Measurements from ENCODE around the gene LRBA. TPM values are rescaled to one million over a fixed set of nuclear protein-coding genes. Genes with fewer than 3 reads are reported as not detected.

The LRBA gene
- total and polyA plus RNA-seq, 3 donors from 2014 or later, result 24.6 to 61.1 (median 60.8) TPM

DNA sequence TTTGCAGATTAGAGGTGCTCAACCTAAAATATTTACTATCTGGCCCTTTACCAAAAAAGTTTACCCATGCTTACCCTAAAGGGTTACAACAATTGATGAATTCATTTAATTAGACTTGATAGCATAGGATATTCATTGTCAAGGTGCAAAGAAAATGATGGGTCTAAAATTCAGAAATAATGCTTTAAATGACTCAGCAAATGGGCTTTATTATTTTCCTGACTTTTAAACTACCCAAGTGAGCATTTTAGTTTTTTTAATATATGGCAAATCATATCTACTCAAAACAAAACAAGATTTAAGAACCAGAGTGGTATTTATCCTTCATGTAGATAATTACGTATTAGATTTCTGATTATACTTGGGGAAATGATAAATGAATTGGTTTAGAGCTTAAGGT, 701.1 kb downstream of the LRBA start:
- Histone ChIP-seq H3K4me3 (no peak overlapping the region), H3K27me3 (no peaks in the 10 kb centered on the region), H3K36me3 (ENCODE audit: low read depth, missing control alignments) (no peaks in the 10 kb centered on the region), H3K9me3 (no peaks in the 10 kb centered on the region), H3K27ac (no peak overlapping the region), H3K4me1 (no peaks in the 10 kb centered on the region)
- intact Hi-C loops (cut with DNase I; ENCODE audit: low total_unique reads), result no loop called here
- no peak for DNase-seq
- TF ChIP-seq, protein P1, sequence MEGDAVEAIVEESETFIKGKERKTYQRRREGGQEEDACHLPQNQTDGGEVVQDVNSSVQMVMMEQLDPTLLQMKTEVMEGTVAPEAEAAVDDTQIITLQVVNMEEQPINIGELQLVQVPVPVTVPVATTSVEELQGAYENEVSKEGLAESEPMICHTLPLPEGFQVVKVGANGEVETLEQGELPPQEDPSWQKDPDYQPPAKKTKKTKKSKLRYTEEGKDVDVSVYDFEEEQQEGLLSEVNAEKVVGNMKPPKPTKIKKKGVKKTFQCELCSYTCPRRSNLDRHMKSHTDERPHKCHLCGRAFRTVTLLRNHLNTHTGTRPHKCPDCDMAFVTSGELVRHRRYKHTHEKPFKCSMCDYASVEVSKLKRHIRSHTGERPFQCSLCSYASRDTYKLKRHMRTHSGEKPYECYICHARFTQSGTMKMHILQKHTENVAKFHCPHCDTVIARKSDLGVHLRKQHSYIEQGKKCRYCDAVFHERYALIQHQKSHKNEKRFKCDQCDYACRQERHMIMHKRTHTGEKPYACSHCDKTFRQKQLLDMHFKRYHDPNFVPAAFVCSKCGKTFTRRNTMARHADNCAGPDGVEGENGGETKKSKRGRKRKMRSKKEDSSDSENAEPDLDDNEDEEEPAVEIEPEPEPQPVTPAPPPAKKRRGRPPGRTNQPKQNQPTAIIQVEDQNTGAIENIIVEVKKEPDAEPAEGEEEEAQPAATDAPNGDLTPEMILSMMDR (IDR thresholded peaks at IDR 0.05), result no peak
- TF ChIP-seq POLR2A (IDR thresholded peaks at IDR 0.05), result no peak
- WGBS, 2 donors, result 91 to 95% methylated on average over 1 of the region's 1 CpG

DNA sequence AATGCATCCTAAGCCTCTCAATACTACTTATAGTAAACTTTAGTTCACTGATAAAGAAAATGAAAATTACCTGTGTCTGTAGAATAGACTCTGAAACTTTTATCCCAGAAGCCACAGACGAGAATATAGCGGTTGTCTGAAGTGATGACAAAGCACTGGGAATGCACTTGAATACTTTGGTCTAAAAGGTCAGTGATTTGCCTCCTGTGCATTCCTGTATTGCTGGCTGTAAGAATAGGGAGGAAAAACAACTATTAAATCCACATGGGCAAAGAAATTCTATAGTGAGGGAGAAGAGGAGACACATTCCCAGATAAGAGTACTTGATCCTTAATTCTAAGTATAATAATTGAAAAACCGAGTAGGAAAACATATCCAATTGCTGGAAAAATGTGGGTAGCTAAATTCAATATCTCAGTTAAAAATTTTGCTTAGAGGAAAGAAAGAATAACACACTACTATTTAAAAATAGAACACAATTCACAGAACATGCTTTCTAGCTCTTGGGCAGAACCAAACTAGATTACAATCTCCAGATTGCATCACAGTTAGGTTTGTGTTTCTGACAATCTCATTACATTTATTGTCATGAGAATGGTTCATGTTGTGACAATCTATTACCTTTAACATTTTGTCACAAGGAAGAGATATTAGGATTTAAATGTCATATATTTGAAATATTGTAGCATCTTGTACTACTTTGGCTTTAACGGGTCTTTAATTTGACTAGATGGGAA, 704.8 kb downstream of the LRBA start:
- H3K4me1 ChIP-seq, result no peaks in the 10 kb centered on the region
- H3K36me3 ChIP-seq (ENCODE audit: low read depth, missing control alignments), result no peaks in the 10 kb centered on the region
- H3K9me3 ChIP-seq, result no peaks in the 10 kb centered on the region
- no peak overlapping the region for H3K4me3 ChIP-seq
- no peak overlapping the region for H3K27ac ChIP-seq
- no peak for DNase-seq
- TF ChIP-seq, protein P1 (IDR thresholded peaks at IDR 0.05), result no peak
- no peak for TF ChIP-seq POLR2A (IDR thresholded peaks at IDR 0.05)
- 75 to 81% methylated on average over 4 of the region's 4 CpGs for WGBS, 2 donors
- intact Hi-C loops (cut with DNase I; ENCODE audit: low total_unique reads), result no loop called here
- H3K27me3 ChIP-seq, result no peaks in the 10 kb centered on the region

DNA sequence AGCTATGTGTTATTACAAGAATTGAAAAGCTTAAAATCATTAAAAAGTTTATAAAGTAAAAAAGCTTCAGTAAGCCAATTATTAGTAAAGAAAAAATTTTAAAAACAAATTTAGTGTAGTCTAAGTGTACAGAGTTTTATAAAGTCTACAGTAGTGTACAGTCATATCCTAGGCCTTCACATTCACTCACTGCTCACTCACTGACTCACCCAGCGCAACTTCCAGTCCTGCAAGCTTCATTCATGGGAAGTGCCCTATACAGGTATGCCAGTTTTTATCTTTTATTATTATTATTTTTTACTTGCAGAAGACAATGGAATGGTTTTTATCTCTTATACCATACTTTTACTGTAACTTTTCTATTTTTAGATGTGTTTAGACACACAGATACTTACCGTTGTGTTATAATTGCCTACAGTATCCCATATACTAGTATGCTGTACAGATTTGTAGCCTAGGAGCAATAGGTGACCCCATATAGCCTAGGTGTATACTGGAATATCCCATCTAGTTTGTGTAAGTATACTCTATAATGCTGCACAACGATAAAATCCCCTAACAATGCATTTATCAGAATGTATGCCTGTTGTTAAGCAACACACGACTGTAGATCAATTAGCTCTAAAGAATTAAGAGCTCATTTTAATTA, 706.1 kb downstream of the LRBA start:
- H3K27me3 ChIP-seq, result no peaks in the 10 kb centered on the region
- DNase-seq, result no peak
- intact Hi-C loops (cut with DNase I; ENCODE audit: low total_unique reads), result no loop called here
- no peaks in the 10 kb centered on the region for H3K36me3 ChIP-seq (ENCODE audit: low read depth, missing control alignments)
- TF ChIP-seq, protein P1 (IDR thresholded peaks at IDR 0.05), result no peak
- TF ChIP-seq POLR2A (IDR thresholded peaks at IDR 0.05), result no peak
- no peak overlapping the region for H3K4me3 ChIP-seq
- H3K27ac ChIP-seq, result no peak overlapping the region
- H3K9me3 ChIP-seq, result no peaks in the 10 kb centered on the region
- WGBS, 2 donors, result 92 to 98% methylated on average over 4 of the region's 4 CpGs
- H3K4me1 ChIP-seq, result no peaks in the 10 kb centered on the region

DNA sequence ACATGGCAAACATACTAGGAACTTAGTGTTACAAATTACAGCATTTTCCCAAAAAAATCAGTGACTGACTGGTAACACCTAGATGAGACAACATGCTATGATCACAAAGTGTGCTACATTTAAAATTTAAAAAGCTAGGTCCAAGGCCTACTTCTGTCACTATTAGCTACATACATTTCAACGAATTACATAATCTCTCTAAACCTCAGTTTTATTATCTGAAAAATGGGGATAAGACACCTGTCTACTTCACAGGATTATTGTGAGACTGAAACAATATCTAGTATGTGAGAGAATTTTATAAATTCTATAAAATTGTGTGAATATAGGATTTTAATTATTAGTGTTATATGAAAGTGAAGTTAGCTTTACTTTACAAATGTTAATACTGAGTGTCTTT, 708.4 kb downstream of the LRBA start:
- H3K27me3 ChIP-seq, result no peaks in the 10 kb centered on the region
- H3K27ac ChIP-seq, result no peak overlapping the region
- no peak overlapping the region for H3K4me3 ChIP-seq
- no peaks in the 10 kb centered on the region for H3K4me1 ChIP-seq
- TF ChIP-seq POLR2A (IDR thresholded peaks at IDR 0.05), result no peak
- TF ChIP-seq, protein P1 (IDR thresholded peaks at IDR 0.05), result no peak
- H3K36me3 ChIP-seq (ENCODE audit: low read depth, missing control alignments), result no peaks in the 10 kb centered on the region
- 91 to 97% methylated on average over 1 of the region's 1 CpG for WGBS, 2 donors
- intact Hi-C loops (cut with DNase I; ENCODE audit: low total_unique reads), result no loop called here
- no peaks in the 10 kb centered on the region for H3K9me3 ChIP-seq
- DNase-seq, result no peak

Measured in testis (tissue), 3 donors.